HG03354 (cell line): ENCODE data around the gene LIMS1.
"Not testable (repeated sequence)": the region's sequence is repeated elsewhere in the genome, so short reads cannot be mapped to it uniquely, and the experiment has no call there.

Source experiments
- ATAC-seq: cut with Tn5 transposase; IDR thresholded peaks from one replicate; pipeline ENCODE4 v1.9.1; 2021; ENCODE audit warnings: mild to moderate bottlenecking; ENCODE audit not compliant: unreplicated experiment, poor library complexity, severe bottlenecking

Gene LIMS1

DNA sequence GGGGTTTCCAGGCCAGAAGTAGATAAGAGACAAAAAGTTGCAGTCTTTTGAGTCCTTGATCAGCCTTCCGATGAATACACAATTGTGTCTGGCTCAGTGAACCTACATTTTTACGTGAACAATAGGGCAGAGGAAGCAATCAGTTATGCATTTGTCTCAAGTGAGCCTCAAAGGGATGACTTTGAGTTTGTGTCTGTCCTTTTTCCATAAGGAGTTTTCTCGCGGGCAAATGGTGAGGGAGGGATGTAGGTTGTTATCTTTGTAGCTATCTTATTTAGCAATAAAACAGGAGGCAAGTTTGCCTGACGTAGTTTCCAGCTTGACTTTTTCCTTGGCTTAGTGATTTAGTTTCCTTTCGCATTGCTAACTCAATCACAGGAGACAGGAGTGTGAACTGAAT lies 119.6 kb downstream of the LIMS1 start:
- not testable (repeated sequence) for ATAC-seq

DNA sequence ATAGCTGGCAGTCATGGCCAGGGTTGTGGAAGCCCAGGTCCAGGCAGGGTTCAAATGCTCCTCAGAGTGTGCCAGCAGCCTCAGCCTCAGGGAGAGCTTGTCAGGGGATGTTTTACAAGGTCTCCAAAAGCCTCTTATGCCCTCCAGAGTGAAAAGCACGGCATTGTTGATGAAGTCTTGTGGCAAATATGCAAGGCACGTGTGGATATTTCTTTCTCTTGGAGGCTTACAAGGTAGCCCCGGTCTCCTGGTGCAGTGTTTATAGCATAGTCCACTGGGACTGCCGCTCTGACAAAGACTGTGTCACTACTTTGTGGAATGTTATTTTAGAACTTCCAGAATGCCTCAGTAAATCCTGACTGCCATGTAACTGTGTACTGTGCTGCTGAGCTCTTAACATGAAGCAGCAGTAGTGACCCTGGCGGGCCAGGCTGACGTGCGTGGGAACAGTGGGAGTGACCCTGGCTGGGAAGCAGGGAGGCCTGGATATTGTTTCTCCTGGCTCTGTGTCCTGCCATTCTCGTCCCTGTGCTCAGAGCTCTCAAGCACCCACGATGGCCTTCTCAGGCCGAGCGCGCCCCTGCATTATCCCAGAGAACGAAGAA lies 120.4 kb downstream of the LIMS1 start:
- not testable (repeated sequence) for ATAC-seq

DNA sequence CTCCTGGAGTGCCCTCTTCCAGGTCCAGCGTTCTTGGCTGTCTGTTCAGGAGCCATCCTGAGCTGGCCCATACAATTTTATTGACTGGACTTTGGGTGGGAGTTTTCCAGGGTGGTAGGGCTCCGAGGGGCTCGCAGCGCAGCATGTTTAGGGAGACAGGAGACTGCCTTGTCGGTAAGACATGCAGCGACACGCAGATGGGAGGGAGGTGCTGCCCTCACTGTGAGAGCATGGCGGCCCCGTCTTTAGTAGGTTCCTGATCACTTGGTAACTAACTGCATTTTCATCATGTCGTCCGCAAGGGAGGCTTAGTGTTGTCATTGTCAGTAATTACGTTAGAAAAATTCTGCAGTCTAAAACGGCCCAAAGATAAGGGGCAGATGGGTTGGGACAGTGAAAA lies 121.0 kb downstream of the LIMS1 start:
- not testable (repeated sequence) for ATAC-seq

DNA sequence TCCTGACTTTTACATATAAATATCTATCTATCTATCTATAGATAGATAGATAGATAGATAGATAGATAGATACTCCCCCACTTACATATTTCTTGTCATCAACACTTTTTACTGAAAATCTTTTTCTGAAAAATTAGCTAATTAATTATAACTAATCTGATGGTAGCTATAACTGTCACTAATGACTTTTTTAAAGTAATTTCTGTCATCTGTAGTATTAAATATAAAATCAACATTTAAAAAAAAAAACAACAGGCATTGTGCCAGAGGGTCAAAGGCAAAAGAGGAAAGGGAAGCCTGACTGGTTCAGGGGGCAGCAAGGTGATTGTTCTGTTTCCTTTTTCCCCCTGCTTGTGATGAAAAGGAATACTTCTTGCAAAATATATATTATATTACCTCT lies 122.0 kb downstream of the LIMS1 start:
- ATAC-seq = not testable (repeated sequence)

DNA sequence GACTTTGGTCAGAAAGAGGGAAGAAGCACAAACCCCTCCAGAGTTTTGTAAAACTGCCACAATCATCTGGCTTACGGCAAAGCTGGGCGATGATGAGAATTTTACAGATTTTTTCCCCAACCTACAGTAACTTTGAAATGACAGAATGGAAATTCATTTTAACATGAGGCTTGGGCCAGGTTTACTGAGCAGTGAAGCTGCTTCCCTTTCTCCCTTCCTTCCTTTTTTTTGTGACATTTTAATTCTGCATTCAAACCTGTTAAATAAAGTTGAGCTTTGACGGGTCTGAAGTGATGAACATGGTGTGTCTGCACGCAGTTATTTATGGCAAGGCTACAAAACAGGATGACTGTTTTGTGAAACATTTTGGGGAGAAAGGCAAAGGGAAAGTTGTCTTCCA lies 123.2 kb downstream of the LIMS1 start:
- not testable (repeated sequence) for ATAC-seq

DNA sequence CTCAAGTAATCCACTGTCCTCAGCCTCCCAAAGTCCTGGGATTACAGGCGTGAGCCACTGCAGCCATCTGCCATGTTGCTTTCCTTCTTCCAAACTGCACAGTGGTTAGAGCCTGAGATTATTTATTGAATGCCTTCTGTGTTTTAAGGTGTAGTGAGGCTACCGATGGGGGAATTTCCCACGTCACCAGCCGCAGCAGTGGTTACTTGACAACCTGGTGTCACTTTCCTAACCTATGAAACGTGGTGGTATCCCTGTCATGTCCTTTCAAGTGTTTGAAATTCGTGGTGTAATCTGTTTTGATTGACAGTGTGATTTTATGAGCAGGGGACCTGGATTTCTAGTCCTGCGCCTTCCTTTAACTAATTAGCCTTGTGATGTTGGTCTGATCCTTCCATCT lies 124.3 kb downstream of the LIMS1 start:
- ATAC-seq = not testable (repeated sequence)

DNA sequence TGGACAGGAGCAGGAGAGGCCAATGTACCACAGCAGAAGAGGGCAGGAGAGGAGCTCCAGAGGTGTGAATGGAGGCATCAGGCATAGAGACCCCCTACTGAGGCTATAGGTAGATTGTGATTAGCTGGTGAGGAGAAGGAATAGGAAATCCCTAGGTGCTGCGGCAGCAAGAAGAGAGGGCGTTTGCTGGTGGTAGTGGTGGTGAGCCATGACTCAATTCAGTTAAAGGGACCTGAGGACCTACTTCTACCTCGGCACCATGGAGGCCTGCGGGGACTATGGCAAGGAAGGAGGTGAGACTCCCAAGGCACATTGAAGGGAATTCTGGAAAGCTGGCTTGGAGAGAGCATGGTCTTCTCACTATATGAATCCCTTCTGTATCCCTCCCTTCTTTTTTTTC lies 127.2 kb downstream of the LIMS1 start:
- ATAC-seq = not testable (repeated sequence)

DNA sequence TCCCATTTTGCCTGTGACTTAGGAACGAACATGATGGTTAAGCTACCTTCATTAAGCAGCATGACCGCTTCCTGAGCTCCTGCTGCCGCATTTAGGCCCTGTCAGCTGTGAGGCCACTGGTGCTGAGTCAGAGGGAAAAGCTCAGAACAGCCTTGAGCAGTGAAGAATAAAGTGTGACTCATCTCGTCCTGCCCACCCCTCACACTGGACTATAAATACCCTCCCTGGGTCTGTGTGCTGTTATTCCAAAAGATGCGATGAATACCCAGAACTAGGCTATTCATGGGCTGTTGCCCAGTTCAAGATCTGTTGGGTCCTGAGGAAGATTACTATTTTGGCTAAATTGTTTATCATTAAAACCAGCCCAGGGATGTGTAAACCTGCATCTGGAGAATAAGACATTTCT lies 127.9 kb downstream of the LIMS1 start:
- peak; percentile 96 for ATAC-seq

DNA sequence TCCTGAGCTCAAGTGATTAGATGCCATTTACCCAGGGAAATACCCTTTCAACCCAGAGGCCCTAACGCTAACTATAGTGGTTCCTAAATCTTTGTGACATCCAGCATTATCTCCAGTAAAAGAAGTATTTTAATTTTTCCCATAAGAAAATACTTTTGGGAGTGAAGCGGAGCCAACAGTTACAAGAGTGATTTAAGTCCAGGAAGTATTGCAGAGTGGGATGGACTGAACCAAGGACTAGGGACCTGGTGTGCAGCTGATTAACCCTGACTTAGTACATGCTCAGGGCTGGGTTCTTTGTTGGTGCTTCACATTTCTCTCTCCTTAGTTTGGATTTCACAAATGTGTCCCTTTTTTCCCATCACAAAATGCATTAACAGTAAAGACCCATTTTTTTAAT lies 129.1 kb downstream of the LIMS1 start:
- not testable (repeated sequence) for ATAC-seq

DNA sequence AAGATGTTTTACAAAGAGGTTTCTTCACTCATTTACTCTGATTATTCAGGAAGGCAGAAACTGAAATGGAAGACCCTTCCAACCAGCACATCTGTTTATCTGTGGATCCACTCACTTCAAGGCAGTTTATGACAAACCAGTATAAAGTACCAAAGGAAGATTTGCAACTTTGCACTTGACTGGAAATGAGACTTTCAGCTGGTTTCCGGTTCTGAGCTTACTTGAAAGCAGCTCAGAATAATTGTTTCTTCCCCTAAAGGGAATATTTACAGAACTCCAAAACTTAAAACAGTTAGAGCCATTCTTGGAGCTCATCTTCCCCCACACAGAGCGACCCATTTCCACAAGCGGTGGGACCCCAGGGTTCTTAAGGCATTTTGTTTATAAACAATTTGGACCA lies 129.8 kb downstream of the LIMS1 start:
- ATAC-seq = not testable (repeated sequence)

DNA sequence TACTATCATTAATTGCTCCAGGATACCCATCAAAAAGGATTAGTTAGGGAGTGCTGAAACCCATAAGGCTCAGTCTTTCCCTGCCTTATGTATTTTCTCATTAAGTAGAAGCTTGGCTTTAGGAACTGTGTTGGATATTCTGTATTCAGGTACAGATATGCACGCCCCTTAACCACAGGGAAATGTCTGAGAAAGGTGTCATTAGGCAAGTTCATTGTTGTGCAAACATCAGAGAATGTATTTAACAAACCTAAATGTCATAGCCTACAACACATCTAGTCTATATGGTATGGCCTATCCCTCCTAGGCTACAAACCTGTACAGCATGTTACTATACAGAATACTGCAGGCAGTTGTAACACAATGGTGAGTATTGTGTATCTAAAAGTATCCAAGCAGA lies 130.7 kb downstream of the LIMS1 start:
- not testable (repeated sequence) for ATAC-seq

DNA sequence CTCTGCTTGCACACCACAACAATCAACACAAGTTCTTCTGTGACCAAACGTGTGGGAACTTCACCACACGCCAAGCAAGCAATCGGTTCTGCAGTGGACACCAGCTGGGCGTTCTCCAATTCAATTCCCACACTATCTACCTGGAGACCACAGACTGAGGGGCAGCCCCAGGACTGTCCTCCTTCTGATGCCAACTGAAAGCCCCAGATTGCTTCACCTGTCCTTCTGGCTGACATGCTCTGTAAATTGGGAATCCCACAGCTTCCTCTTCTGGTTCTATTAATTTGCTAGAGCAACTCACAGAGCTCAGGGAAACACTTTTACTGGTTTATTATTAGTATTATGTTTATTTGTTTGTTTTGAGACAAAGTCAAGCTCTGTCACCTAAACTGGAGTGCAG lies 131.7 kb downstream of the LIMS1 start:
- ATAC-seq = not testable (repeated sequence)

DNA sequence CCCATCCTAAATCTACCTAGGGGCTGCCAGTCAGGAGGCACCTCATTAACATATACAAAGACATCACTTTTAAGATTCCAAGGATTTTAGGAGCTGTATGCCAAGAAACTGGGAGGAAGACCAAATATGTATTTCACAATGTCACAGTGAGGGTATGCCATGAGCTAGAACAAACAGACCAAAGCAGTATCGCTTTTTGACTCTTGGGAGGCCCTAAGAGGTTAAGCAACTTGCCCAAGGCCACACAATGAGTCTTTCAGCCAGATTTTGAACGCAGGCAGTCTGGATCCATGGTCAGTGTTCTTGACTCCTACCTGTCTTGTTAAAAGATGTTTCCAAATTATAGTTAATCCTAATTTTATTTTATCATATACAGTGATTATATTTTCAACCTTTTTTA lies 132.9 kb downstream of the LIMS1 start:
- ATAC-seq = not testable (repeated sequence)

DNA sequence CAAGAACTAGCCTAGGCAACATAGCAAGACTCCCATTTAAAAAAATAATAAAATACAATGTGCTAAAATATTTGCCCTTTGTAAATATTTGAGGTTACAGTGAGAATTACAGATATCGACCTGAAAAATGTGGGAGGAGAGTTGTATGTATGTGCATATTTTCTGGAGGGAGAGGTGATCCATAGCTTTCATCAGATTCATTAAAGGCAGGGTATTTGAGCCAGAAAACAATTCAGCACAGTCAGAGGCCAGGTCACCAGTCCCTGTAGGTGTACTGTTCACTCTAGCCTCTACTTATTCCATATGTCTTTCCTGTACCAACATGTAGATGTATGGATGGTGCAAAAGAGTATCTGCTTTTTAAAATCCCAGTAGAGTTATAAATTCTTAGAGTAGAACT lies 136.0 kb downstream of the LIMS1 start:
- not testable (repeated sequence) for ATAC-seq

DNA sequence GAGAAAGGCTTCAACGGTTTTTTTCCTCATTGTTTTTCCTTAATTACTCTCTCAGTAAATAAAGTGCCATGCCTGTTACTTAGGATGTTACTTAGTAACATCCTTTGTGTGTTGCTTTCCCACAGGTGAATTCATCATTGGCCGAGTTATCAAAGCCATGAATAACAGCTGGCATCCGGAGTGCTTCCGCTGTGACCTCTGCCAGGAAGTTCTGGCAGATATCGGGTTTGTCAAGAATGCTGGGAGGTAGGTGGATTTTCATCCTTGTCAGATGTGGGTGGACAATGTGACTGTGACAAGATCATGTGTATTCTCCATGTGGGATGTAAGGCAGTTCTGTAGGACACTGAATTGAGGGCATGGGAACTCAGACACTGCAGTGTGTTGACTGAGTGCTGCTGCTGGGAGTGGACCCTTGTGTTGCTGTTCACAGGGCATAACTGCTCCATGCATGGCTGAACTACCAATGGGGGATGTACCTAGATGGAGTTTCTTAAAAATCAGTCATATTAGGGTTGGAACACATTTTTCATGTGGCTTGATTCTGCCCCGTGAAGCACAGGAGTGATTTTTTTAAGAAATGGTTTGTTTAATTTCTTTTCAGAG lies 138.0 kb downstream of the LIMS1 start:
- ATAC-seq = not testable (repeated sequence)

DNA sequence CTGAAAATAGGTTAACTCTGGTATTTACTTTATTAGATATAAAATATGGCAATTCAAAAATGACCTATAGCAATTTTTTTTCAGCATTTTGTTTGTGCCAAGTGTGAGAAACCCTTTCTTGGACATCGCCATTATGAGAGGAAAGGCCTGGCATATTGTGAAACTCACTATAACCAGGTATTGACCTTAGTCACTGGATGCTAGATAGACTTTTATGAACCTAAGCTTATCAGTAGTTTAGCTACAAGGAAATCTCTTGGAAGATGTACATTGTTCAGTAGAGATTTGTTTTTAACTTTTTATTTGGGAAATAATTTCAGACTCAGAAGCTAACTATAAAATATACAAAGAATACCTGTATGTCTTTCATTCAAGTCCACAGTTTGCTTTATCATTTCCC lies 142.3 kb downstream of the LIMS1 start:
- not testable (repeated sequence) for ATAC-seq

DNA sequence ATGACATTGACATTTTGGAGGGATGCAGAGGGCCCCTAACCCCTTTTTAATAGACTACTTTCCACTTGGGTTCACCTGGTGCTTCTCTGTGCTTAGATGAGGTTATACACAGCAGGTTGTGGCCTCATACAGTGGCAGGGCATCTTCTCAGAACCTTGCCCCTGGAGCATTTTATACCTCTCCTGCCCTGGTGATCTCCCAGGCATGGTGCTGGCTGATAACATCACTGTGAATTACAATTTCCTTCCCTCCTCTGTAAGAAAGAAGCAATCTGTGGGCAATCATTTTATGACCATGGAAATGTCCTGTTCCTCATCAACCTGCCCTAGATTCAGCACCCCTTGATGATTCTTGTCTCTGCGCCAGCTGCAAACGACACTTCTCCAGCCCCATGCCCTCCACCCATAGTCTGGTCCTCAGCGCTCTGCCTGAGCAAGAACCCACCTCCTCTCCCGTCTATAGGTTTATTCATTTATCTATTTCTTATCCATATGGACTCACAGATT lies 143.0 kb downstream of the LIMS1 start:
- ATAC-seq = not testable (repeated sequence)

DNA sequence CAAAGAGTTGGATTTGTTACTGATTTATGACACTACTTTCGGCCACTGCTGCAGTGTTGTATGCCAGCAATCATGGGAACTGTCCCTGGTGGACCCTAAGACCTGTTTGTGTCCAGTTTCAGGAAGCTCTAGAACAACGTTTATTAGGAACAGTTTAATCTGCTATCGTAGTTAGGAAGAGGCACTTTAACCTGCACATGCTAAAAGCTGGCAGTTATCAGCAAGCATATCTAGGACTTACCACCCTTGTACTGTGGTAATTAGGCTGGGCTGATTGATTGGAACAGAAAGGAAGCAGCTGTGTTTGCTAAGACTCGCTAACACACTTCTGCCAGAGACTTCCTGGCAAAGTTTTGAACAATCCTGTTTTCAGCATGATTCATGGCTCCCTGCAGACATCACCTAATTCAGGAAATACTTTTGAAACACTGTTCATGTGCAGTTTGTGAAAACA lies 144.0 kb downstream of the LIMS1 start:
- not testable (repeated sequence) for ATAC-seq

DNA sequence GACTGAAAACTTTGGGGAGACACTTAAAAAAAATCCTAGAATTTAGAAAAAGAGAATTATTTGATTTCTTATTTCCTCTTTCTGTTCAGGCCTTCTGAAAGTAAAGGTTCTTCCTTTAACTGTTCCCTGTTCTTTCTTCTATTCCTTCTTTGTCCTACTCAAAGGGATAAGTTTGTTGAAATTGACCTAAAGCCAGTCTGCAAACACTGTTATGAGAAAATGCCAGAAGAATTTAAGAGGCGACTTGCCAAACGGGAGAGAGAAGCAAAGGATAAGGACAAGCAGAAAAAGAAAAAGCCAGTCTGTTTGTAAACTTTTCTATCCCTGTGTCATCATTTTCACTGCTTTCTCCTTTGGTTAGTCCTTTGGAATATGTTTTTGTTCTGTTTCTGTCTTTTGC lies 146.5 kb downstream of the LIMS1 start:
- not testable (repeated sequence) for ATAC-seq

DNA sequence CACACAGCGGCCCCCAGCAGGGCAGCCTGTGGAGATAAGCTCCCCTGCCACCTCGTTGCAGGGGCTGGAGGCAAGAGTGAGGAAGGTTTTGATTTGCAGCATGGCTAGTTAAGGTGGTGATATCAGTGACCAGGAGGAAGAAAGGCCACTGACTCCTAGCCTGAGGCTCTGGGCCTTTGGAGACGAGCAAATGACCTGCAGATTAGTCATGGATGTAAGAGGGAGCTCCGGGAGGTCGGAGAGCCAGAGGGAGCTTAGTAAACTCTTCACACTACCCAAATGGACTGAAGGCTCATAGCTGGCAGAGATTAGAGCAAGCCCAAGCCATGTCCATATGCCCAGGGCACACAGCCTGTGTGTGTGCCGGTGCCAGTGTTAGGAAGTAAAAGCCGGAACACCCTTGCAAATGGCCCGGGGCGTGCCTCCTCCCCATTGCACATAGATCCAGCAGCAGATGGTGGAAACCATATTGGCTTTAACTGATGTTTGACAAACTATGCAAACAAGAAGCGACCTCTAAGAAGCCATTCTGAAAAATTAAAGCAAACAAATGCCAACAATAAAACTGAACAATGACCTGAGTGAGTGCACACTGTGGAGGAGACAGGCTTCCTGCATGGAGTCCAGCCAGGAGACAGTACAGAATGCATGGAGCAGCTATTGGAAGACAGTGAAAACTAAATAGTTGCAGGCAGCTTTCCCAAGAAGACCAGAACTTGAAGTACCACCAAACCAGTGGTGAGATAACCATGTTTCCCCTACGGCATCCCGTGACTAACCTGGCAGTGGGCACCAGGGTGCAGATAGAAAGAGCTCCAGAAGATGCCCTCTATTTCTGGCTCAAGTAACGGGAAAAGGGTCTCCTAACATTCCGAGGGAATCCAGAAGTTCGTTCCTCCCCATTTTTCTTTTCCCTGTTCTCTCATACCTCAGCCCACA lies 154.8 kb downstream of the LIMS1 start:
- ATAC-seq = not testable (repeated sequence)
